ENCODE data around the gene PRKAG2.

Gene PRKAG2

DNA sequence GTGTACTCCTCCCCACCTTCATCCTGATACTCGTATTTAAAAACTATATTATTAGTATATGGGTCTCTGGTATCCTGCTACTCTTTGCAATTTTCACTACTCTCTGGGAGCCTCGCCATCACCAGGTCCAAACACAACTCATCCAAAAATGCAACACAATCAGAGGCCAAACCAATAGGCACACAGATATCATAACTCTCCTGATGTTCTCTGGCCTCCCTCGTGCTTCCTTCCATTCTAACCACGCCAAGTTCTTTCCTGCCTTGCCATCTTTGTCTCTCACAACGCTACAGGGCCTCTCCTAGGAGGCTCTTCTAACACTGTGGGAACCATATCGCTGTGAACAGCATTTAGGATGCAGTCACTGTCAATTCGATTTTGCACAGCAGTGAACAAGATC lies 364.6 kb downstream of the PRKAG2 start:
- H3K4me1 ChIP-seq (ENCODE audit: control insufficient read depth in 1 of 2, insufficient read depth in 1 of 2, low read depth in 1 of 2, low read length in 1 of 2): peaks cover 9 to 18% of the 10 kb centered on the region in 2 experiments
- no peaks in the 10 kb centered on the region for H3K27me3 ChIP-seq
- H3K36me3 ChIP-seq: no peaks in the 10 kb centered on the region

DNA sequence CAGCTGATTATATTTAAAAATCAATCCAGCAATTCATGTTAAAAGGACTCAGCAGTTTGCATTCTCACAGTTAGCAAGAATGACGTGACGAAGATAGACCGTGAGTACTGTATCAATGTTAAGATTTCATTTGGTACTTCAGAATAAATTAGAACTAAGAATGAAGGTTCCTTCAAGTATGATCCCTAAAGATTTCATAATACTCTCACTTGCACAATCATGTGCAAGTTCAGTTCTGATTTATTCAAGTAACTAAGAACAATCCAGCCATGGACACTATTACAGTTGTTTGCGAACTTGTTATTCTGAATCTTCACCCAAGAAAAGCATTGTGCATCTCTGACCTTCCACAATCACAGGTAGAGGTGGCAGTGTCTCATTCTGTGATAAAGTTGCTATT lies 365.0 kb downstream of the PRKAG2 start:
- TF ChIP-seq, protein P1, sequence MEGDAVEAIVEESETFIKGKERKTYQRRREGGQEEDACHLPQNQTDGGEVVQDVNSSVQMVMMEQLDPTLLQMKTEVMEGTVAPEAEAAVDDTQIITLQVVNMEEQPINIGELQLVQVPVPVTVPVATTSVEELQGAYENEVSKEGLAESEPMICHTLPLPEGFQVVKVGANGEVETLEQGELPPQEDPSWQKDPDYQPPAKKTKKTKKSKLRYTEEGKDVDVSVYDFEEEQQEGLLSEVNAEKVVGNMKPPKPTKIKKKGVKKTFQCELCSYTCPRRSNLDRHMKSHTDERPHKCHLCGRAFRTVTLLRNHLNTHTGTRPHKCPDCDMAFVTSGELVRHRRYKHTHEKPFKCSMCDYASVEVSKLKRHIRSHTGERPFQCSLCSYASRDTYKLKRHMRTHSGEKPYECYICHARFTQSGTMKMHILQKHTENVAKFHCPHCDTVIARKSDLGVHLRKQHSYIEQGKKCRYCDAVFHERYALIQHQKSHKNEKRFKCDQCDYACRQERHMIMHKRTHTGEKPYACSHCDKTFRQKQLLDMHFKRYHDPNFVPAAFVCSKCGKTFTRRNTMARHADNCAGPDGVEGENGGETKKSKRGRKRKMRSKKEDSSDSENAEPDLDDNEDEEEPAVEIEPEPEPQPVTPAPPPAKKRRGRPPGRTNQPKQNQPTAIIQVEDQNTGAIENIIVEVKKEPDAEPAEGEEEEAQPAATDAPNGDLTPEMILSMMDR (IDR thresholded peaks at IDR 0.05): no peak
- no peak overlapping the region for H3K4me3 ChIP-seq (ENCODE audit: low read depth in 1 of 2, low read length in 1 of 2)
- no peak overlapping the region for H3K27ac ChIP-seq
- H3K36me3 ChIP-seq: no peaks in the 10 kb centered on the region
- H3K4me1 ChIP-seq (ENCODE audit: control insufficient read depth in 1 of 2, insufficient read depth in 1 of 2, low read depth in 1 of 2, low read length in 1 of 2): peaks cover 6 to 18% of the 10 kb centered on the region in 2 experiments
- no peaks in the 10 kb centered on the region for H3K27me3 ChIP-seq
- H3K9me3 ChIP-seq: no peaks in the 10 kb centered on the region

More for the DNA sequence above, 364.6 kb downstream of the PRKAG2 start:
- no peak overlapping the region for H3K27ac ChIP-seq
- H3K9me3 ChIP-seq: no peaks in the 10 kb centered on the region
- TF ChIP-seq, protein P1 (IDR thresholded peaks at IDR 0.05): no peak
- H3K4me3 ChIP-seq (ENCODE audit: low read depth in 1 of 2, low read length in 1 of 2): no peak overlapping the region

DNA sequence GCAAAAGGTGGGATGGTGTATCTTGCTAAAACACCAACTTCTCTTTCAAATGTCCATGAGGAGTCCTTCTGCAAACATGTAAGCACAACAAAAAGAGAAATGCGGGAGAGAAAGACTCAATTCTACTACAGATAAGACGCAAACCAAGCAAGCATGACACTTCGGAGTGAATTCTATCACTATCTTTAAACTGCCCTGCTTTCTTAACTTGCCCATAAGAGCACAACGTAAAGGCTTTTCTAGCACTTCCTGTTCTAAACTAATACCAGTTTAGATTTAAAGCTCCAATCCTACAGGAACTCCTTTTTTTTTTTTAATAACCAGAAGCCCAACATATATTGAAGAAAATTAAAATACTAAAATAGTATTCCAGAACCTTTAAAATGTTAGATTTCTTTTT lies 365.6 kb downstream of the PRKAG2 start:
- Histone ChIP-seq H3K4me1 (ENCODE audit: control insufficient read depth in 1 of 2, insufficient read depth in 1 of 2, low read depth in 1 of 2, low read length in 1 of 2) (peaks cover 6 to 18% of the 10 kb centered on the region in 2 experiments), H3K27me3 (no peaks in the 10 kb centered on the region), H3K27ac (no peak overlapping the region), H3K36me3 (no peaks in the 10 kb centered on the region), H3K9me3 (no peaks in the 10 kb centered on the region), H3K4me3 (ENCODE audit: low read depth in 1 of 2, low read length in 1 of 2) (no peak overlapping the region)
- TF ChIP-seq, protein P1 (IDR thresholded peaks at IDR 0.05): no peak

DNA sequence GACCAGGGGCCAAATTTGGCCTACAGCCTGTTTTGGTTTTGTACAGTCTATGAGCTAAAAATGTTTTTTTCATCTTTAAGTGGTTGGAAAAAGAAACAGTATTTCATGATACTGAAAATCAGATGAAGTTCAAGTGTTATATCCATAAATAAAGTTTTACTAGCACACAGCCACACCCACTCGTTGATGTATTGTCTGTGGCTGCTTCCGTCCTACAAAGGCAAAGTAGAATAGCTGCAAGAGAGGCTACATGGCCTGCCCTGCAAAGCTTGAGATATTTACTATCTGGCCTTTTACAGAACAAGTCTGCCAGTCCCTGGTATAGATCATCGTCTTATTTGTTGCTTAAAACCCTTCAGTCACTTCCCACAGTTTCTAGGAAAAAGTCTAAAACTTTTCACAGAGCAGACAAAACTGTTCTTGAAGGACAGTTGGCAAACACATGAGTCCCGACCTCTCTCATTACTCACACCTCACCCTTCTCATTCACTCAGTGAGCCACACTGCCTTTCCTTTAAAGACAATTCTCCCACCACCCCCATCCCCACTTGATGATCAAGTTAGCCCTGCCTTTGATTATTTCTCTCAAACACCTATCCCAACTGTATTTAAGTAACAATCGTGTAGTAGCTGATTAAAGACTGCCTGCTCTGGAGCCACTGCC lies 367.1 kb downstream of the PRKAG2 start:
- no peak overlapping the region for H3K27ac ChIP-seq
- H3K27me3 ChIP-seq: no peaks in the 10 kb centered on the region
- TF ChIP-seq, protein P1 (IDR thresholded peaks at IDR 0.05): no peak
- H3K36me3 ChIP-seq: no peaks in the 10 kb centered on the region
- no peaks in the 10 kb centered on the region for H3K9me3 ChIP-seq
- no peak overlapping the region for H3K4me3 ChIP-seq (ENCODE audit: low read depth in 1 of 2, low read length in 1 of 2)
- peaks cover 0 to 6% of the 10 kb centered on the region in 2 experiments for H3K4me1 ChIP-seq (ENCODE audit: control insufficient read depth in 1 of 2, insufficient read depth in 1 of 2, low read depth in 1 of 2, low read length in 1 of 2)

DNA sequence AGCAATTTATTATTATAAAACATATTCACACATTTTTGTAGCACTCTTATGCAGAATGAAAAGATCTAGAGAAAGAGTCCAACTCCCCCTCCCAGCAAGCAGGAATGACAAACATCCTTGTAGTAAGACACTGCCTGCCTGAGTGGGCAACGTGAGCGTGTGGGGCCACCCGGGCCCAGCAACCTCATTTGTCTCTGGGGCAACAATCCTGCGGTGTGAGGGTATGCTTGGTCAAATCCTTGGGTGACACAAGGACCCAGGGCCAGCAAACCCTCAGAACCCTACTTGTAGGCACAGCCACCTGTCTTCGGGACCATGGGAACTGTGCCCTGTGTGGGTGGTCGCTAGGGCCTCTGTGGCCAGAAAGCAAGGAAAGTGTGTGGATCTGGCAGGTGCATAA lies 367.9 kb downstream of the PRKAG2 start:
- H3K9me3 ChIP-seq: no peaks in the 10 kb centered on the region
- no peak overlapping the region for H3K27ac ChIP-seq
- H3K36me3 ChIP-seq: no peaks in the 10 kb centered on the region
- H3K27me3 ChIP-seq: no peaks in the 10 kb centered on the region
- H3K4me1 ChIP-seq (ENCODE audit: control insufficient read depth in 1 of 2, insufficient read depth in 1 of 2, low read depth in 1 of 2, low read length in 1 of 2): peaks cover 7 to 11% of the 10 kb centered on the region in 2 experiments
- no peak overlapping the region for H3K4me3 ChIP-seq (ENCODE audit: low read depth in 1 of 2, low read length in 1 of 2)
- TF ChIP-seq, protein P1 (IDR thresholded peaks at IDR 0.05): no peak

Measured in neutrophil (primary cell).